22Rv1 (cell line): ENCODE data around the gene RAB12.

Experiments used
- ZFX ChIP-seq: fragments of 450-650 bp; IDR thresholded peaks from 2 replicates; pipeline ENCODE4 v1.6.1; 2017; ENCODE audit warnings: antibody characterized with exemption, borderline replicate concordance
- TF ChIP-seq, protein P1 (sequence below): fragments of 450-650 bp; IDR thresholded peaks from 2 replicates; pipeline ENCODE4 v1.5.1; 2017; ENCODE audit warnings: mild to moderate bottlenecking

DNA sequence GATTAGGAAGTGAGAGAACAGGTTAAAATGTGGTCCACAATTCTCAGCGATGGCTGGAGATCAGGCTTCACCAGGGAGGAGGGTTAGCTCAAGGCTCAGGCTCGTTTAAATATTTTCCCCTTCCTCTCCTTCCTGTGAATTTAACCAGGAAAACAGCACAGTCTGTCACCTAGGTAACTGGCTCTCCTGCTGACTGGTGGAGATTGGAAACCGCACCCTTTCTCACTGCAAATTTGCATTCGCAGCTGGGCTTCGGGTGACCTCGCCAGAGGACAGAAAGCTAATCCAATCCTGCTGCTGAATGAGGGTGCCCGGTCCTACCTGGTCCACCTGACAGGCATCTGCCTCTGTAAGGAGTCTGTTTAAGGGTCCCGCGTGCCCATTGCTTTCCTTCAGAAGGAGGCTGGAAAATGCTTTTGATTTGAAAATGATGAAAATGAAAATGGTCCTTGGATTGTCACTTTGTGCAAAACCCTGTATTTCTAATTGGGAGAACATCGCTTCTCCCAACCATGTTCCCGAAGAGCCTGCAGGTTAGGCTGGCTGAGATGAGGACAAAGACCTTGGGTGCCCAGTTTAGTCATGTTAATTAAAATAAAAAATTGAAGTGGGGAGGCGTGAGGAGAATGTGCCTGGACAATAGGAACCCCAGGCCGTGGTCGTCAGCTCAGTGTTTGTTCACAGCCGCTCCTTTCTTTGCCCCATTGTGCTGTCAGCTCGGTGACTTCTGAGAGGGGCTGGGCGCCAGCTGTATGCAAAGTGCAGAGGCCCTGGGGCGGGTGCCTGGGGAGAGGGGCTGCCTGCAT, 52.7 kb downstream of the RAB12 start:
- TF ChIP-seq, protein P1, sequence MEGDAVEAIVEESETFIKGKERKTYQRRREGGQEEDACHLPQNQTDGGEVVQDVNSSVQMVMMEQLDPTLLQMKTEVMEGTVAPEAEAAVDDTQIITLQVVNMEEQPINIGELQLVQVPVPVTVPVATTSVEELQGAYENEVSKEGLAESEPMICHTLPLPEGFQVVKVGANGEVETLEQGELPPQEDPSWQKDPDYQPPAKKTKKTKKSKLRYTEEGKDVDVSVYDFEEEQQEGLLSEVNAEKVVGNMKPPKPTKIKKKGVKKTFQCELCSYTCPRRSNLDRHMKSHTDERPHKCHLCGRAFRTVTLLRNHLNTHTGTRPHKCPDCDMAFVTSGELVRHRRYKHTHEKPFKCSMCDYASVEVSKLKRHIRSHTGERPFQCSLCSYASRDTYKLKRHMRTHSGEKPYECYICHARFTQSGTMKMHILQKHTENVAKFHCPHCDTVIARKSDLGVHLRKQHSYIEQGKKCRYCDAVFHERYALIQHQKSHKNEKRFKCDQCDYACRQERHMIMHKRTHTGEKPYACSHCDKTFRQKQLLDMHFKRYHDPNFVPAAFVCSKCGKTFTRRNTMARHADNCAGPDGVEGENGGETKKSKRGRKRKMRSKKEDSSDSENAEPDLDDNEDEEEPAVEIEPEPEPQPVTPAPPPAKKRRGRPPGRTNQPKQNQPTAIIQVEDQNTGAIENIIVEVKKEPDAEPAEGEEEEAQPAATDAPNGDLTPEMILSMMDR, result no peak
- TF ChIP-seq ZFX, result no peak
